ENCODE measurements around the gene GIMAP7. TPM values are rescaled to one million over a fixed set of nuclear protein-coding genes. Genes with fewer than 3 reads are reported as not detected.
"Not testable (repeated sequence)": the region's sequence is repeated elsewhere in the genome, so short reads cannot be mapped to it uniquely, and the experiment has no call there.

The GIMAP7 gene
- total RNA-seq, 1 experiment from 2014 or later, result not detected

DNA sequence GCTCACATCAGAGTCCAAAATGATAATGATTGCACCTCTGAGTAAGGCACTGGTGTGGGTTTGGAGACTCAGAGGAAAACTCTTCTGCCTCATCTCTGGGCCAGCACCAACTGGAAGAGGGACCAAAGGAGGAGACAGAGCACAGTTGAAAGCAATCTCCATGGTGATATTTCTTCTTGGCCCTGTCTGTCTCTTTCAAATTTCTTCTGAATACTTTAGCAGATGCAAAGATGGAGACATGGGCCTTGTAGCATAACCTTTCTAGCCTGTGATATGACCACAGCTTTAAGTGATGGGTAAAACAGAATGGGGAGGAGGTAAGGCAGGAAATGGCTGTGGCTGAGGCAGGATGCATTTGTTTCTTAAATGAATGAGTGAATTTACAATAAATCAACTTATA, 12.2 kb upstream of the GIMAP7 start:
- no peaks in the 10 kb centered on the region for H3K9me3 ChIP-seq
- H3K4me3 ChIP-seq, result no peak overlapping the region
- DNase-seq, result no peak
- no peaks in the 10 kb centered on the region for H3K36me3 ChIP-seq
- H3K27me3 ChIP-seq, result no peaks in the 10 kb centered on the region

DNA sequence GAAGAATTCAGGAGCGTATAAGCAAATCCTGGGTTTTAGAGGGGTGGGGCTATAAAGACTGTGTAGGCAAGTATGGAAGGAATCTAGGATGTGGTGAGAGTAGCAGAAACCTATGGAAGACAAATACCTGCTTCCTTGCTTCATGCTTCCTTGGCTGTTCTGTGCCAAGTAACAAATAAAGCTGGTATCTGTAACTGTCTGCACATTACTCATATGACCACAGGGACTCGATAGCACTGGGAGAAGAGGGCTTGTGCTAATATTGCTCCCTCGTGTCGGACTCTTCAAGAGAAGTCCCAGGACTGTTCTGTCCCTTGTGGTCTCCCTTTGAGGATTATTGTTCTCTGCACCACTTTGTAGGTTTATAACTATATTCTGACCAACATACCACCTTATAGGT, 11.5 kb upstream of the GIMAP7 start:
- Histone ChIP-seq H3K4me3 (no peak overlapping the region), H3K9me3 (no peaks in the 10 kb centered on the region), H3K36me3 (no peaks in the 10 kb centered on the region), H3K27me3 (no peaks in the 10 kb centered on the region)
- no peak for DNase-seq

DNA sequence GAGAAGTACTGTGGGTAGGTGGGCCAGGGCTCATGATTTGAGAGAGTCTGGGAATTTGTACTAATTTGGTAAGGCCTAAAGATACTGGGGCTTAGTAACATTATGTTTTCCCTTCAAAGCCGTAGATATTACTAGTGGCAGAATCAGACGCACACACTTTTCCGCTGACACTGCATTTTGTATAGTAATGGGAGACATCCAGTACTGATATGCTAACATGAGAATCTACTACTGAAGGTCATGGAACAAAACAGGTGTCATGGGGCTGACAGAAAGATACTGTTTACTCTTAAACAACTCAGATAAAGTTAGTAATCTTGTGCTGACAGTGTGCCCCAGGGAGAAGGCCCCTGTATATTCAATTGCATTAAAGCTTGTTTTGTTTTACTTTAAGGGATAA, 11.1 kb upstream of the GIMAP7 start:
- Histone ChIP-seq H3K36me3 (no peaks in the 10 kb centered on the region), H3K9me3 (no peaks in the 10 kb centered on the region), H3K4me3 (no peak overlapping the region), H3K27me3 (no peaks in the 10 kb centered on the region)
- no peak for DNase-seq

DNA sequence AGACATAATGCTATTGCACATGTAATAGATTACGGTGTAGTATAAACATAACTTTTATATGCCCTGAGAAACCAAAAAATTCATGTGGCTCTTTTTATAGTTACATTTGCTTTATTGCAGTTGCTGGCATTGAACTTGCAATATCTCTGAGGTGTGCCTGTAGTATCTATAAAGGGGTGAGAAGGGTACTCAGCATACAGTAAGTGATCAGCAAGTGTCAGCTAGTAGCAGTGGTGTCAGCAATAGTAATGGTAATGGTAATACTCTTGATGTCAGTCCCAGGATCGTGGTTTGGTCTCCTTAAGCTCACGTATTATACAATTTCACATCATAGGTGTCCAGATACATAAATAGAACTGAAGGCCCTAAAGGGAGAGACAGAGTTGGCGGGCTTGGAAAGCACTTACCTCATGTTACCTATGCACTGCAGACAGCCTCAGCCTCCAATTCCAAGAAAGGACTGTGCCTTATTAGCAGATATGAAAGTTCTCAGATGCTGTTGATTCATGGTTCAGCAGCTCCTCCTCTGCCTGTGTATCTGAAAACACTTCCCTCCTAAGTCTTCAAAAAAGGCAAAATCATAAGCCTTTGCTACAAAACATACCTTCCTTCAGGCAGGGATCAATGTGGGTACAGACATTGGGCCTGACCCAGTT, 6.6 kb upstream of the GIMAP7 start:
- Histone ChIP-seq H3K36me3 (no peaks in the 10 kb centered on the region), H3K9me3 (no peaks in the 10 kb centered on the region), H3K27me3 (no peaks in the 10 kb centered on the region), H3K4me3 (no peak overlapping the region)
- DNase-seq, result no peak

DNA sequence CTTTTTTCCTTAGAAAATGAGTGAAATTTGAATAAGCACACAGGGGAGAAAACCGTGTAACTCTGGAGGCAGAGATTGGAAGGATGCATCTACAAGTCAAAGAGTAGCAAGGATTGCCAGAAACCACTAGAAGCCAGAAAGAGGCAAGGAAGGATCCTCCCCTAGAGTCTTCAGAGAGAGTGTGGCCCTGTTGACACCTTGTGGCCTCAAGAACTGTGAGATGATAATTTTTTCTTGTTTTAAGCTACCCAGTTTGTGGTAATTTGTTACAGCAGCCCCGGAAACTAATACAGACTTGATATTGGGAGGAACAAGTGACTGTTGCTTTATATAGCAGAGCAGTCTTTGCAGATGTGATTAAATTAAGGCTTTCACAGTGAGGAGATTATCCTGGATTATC, 3.6 kb upstream of the GIMAP7 start:
- no peak for DNase-seq
- no peaks in the 10 kb centered on the region for H3K36me3 ChIP-seq
- no peaks in the 10 kb centered on the region for H3K27me3 ChIP-seq
- H3K4me3 ChIP-seq, result no peak overlapping the region
- H3K9me3 ChIP-seq, result no peaks in the 10 kb centered on the region

DNA sequence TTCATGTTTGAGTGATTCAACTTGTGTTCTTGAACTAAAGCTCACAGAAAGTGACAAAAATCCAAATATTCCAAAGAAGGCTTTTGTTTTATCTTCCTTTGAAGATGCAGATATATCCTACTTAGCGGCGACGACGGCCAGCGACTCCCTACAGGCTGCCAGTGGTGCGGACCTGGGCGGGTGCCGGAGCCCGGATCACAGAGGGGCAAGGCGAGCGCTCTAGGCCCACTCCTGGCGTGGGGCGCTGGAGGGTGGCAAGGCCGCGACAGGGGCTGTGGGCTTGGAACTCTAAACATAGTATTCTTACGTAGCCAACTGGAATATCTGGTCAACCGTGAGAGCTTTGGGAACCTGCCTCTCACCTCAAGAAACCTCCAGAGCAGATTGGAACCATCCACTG, 914 bp upstream of the GIMAP7 start:
- Histone ChIP-seq H3K4me3 (no peak overlapping the region), H3K36me3 (no peaks in the 10 kb centered on the region), H3K27me3 (no peaks in the 10 kb centered on the region), H3K9me3 (no peaks in the 10 kb centered on the region)
- DNase-seq, result no peak

DNA sequence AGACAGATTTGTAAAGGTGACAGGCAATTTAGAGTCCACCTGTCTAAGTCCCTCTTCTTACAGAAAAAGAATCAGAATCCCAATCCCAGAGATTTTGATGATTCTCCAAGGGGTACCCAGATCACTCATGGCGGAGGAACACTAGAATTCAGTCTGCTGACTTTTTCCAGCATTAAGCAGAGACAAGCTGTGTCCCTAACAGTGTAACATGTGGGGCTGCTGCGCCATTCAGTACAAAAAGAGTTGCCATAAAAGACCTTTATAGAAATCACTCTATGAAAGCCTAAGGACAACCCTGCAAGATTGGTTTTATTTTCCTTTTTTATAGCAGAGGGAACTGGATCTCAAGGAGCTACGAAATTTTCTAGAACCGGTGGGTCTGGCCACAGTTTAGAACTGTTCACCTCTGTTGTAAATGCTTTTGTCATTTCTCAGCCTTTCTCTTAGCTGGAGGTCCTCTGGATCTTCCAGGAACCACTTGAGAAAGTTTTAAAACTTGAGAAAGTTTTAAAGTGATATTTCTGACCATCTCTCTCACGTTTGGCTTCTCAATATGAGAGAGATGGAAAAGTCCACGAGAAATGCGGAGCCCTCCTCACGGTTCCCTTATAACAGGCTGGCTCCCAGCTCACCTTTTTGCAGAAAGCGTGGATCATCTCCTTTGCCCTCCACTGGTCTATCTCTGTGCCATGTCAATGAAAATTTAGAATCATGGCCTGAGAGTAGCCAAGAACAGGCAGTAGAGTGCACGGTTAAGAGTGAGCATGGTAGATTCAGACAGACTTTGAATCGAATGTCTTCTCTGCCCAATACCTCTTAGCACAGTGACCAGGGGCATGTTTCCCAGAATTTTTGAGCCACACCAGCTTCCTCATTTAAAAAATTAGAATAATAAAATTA, 826 bp downstream of the GIMAP7 start:
- no peaks in the 10 kb centered on the region for H3K36me3 ChIP-seq
- no peak for DNase-seq

DNA sequence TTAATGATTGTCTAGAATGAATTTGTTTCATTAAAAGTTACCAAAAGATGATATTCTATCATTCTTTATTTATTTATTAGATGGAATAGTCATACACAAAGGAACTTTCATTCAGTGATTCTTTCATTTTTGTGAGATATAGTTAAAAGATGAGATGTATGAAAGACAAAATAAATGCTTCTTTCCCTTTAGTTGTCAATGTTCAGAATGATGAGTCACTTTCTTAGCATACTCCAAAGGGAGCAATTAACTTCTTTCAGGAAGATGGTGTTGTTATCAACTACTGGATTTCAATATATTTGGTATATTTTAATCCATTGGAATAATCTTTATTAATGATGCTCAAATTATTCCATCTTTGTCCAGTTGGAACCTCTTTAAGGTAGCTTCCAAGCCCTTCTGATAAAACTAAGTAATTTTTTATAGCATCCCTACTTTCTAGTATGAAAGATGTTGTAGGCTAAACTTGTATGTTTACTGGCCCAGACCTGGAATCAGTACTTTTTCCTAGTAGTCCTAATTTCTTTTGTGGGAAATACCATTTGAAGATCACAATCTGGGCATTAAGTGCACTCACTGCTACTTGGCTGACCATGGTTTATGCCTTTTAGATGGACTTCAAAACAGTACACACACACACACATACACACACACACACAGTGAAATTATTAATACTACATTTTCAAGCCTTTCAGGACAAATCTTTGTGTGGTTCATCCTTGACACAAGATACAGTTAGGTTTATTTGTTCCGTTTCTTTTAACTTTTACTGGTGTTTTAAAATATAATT, 2.5 kb downstream of the GIMAP7 start:
- Histone ChIP-seq H3K27me3 (no peaks in the 10 kb centered on the region), H3K4me3 (no peak overlapping the region), H3K9me3 (no peaks in the 10 kb centered on the region), H3K36me3 (no peaks in the 10 kb centered on the region)
- DNase-seq, result no peak

More for the DNA sequence above, 826 bp downstream of the GIMAP7 start:
- Histone ChIP-seq H3K4me3 (no peak overlapping the region), H3K9me3 (no peaks in the 10 kb centered on the region), H3K27me3 (no peaks in the 10 kb centered on the region)

DNA sequence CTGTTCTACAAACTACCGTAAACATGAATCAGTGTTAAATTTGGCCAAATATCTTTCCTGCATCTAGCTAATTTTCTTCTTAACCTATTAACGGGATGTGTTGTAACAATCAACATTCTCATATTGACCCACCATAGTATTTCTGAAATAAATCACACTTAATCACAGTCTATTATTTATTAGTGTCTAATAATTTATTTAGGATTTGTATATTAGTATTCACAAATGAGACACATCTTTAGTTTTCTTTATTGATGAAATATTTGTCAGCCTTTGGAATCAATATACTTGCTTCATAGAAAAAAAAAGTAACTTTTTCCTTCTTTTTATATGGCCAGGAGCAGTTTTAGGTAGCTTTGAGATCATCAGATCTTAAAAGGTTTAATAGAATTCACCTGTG, 4.6 kb downstream of the GIMAP7 start:
- Histone ChIP-seq H3K36me3 (no peaks in the 10 kb centered on the region), H3K27me3 (no peaks in the 10 kb centered on the region), H3K9me3 (no peaks in the 10 kb centered on the region), H3K4me3 (no peak overlapping the region)
- DNase-seq, result no peak

DNA sequence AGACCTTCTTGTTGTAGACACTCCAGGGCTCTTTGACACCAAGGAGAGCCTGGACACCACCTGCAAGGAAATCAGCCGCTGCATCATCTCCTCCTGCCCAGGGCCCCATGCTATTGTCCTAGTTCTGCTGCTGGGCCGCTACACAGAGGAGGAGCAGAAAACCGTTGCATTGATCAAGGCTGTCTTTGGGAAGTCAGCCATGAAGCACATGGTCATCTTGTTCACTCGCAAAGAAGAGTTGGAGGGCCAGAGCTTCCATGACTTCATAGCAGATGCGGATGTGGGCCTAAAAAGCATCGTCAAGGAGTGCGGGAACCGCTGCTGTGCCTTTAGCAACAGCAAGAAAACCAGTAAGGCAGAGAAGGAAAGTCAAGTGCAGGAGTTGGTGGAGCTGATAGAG, 5.5 kb downstream of the GIMAP7 start:
- no peaks in the 10 kb centered on the region for H3K36me3 ChIP-seq
- DNase-seq, result no peak

DNA sequence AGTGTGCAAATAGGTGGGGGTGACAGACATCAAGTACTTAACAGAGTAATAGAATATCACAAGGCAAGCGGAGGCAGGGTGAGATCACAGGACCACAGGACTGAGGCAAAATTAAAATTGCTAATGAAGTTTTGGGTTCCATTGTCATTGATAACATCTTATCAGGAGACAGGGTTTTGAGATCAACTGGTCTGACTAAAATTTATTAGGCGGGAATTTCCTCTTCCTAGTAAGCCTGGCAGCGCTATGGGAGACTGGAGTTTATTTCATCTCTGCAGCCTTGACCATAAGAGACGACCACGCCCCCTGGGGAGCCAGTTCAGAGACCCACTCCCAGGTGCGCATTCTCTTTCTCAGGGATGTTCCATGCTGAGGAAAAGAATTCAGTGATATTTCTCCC, 8.3 kb downstream of the GIMAP7 start:
- H3K27me3 ChIP-seq, result not testable (repeated sequence)

More for the DNA sequence above, 5.5 kb downstream of the GIMAP7 start:
- no peak overlapping the region for H3K4me3 ChIP-seq
- H3K27me3 ChIP-seq, result no peaks in the 10 kb centered on the region
- no peaks in the 10 kb centered on the region for H3K9me3 ChIP-seq

DNA sequence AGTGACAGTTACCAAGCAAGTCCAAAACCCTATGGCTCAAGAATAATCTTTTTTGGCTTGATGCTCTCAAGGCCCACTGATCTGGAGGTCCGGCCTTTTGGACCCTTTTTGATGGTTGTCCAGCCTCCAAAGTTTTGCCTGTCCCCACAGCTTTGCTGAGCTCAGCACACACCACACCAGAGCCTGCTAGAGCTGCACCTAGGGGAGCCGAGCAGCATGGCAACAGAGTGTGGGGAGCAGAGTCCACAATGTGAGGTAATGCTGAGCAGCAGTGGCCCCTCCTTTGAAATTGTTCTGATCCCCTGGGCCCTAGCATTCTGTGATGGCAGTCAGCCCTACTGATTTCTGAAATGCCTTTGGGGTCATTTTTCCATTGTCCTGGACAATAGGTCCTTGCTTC, 9.3 kb downstream of the GIMAP7 start:
- no peaks in the 10 kb centered on the region for H3K27me3 ChIP-seq

More for the DNA sequence above, 8.3 kb downstream of the GIMAP7 start:
- H3K4me3 ChIP-seq, H3K36me3 ChIP-seq, H3K9me3 ChIP-seq, DNase-seq: not testable (repeated sequence)

DNA sequence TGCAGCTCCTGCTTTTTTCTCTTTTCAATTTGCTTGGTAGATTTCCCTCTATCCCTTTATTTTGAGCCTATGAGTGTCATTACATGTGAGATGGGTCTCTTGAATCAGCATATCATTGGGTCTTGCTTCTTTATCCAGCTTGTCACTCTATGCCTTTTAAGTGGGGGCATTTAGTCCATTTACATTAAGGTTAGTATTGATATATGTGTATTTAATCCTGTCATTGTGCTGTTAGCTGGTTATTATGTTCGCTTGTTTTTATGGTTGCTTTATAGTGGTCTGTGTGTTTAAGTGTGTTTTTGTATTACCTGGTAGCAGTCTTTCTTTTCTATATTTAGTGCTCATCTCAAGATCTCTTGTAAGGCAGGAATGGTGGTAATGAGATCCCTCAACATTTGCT, 17.0 kb downstream of the GIMAP7 start:
- DNase-seq, result no peak
- Histone ChIP-seq H3K36me3 (no peaks in the 10 kb centered on the region), H3K9me3 (no peaks in the 10 kb centered on the region), H3K27me3 (no peaks in the 10 kb centered on the region), H3K4me3 (no peak overlapping the region)

More for the DNA sequence above, 9.3 kb downstream of the GIMAP7 start:
- DNase-seq, result no peak
- Histone ChIP-seq H3K4me3 (no peak overlapping the region), H3K36me3 (no peaks in the 10 kb centered on the region), H3K9me3 (no peaks in the 10 kb centered on the region)

DNA sequence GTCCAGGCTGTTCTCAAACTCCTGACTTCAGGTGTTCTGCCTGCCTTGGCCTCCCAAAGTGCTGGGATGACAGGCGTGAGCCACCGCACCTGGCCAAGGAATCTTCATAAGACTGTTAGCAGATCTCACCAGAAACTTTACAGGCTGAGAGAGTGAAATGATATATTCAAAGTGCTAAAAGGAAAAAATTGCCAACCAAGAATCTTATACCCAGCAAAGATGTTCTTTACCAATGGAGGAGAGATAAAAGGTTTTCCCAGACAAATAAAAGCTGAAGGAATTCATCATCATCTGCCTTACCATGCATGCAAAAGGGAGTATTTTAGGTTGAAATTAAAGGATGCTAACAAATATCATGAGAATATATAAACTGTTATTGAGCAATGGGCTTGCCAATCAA, 23.6 kb downstream of the GIMAP7 start:
- H3K9me3 ChIP-seq, result no peaks in the 10 kb centered on the region
- H3K4me3 ChIP-seq, result no peak overlapping the region
- no peaks in the 10 kb centered on the region for H3K36me3 ChIP-seq
- H3K27me3 ChIP-seq, result no peaks in the 10 kb centered on the region
- no peak for DNase-seq

DNA sequence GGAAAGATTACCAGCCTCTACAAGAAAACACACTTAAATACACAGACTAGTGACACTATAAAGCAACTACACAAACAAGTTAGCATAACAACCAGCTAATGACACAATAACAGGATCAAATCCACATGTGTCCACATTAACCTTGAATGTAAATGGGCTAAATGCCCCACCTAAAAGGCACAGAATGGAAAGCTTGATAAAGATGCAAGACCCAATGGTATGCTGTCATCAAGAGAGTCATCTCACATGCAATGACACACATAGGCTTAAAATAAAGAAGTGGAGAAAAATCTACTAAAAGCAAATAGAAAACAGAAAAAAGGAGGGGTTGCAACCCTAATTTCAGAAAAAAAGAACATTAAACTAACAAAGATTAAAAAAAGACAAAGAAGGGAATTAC, 38.5 kb downstream of the GIMAP7 start:
- Histone ChIP-seq H3K36me3 (no peaks in the 10 kb centered on the region), H3K4me3 (no peak overlapping the region), H3K27me3 (no peaks in the 10 kb centered on the region), H3K9me3 (no peaks in the 10 kb centered on the region)
- DNase-seq, result no peak

DNA sequence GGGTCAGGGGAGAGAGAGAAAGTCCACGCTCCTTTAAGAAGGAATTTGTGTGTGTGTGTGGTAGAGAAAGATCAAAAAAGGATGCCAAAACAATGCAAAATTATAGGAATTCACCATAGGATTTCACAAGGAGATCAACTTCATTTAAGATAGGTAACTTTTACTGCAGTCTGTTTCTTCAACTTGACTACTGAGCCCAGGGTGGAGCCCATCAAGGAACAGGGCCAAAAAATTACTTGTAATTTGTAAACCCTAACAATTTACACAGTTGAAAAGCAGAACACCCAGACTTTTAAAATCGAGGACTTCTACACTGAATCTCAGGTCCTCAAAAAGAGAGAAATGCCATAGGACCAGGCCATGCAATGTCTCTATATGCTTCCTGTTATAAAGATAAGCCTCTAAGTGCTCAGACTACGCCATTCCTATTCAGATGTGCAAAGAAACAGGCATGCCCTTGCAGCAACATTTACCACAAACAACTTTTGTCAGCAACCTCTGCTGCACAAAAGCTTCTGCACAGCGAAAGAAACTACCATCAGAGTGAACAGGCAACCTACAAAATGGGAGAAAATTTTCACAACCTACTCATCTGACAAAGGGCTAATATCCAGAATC, 42.0 kb downstream of the GIMAP7 start:
- H3K9me3 ChIP-seq, result no peaks in the 10 kb centered on the region

DNA sequence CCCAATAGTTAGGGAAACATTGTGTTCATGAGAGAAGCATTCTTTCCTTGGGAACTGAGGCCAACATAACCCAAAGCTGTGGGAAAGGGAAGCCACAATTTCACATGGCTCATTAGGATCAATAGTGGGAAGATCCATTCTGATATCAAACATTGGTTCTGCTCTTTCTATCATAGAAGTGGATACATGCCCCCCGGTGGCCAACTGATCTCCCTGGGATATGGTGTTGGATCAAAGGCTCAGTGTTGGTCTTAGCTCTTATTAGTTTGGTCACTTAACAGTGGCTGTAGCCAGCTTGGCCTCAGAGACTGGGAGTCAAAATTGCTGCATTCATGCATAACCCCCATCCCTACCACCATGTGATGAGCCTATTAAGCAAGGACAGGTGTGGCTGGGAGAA, 45.8 kb downstream of the GIMAP7 start:
- Histone ChIP-seq H3K36me3 (no peaks in the 10 kb centered on the region), H3K4me3 (no peak overlapping the region), H3K9me3 (no peaks in the 10 kb centered on the region), H3K27me3 (no peaks in the 10 kb centered on the region)
- no peak for DNase-seq

More for the DNA sequence above, 42.0 kb downstream of the GIMAP7 start:
- Histone ChIP-seq H3K27me3 (no peaks in the 10 kb centered on the region), H3K36me3 (no peaks in the 10 kb centered on the region), H3K4me3 (no peak overlapping the region)
- DNase-seq, result no peak
